PC-9 (cell line): ENCODE measurements around the gene SCARB1.

Source experiments
- CTCF ChIP-seq: fragments of 200-600 bp; sonication (generic); conservative IDR thresholded peaks from 2 replicates; pipeline ENCODE4 v1.6.1; 2017; ENCODE audit warnings: mixed run types, antibody characterized with exemption, mild to moderate bottlenecking, moderate library complexity
- EZH2 ChIP-seq: fragments of 200-600 bp; sonication (generic); IDR thresholded peaks from 2 replicates; pipeline ENCODE4 v1.8.0; 2017; ENCODE audit warnings: antibody characterized with exemption, low read depth

DNA sequence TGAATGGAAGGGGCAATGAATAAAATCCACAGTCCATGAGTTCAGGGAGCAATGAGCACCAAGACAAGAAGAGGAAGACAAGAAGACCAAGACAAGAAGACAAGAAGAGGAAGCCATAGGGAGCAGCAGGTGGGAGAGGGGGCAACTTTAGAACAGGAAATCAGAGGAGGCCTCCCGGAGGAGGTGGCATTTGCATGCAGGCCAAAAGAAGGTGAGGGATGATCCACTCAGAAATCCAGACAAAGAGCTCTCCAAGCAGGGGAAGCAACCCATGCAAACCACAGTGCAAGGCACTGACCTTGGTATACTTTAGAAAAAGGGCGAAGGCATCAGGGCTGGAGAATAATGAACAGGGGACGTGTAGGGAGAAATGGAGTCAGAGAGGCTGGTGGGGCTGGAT is 58.6 kb downstream of the SCARB1 start:
- TF ChIP-seq CTCF = no peak
- TF ChIP-seq EZH2 = no peak
